Stomach (tissue), 4 donors: ENCODE data around the gene SLU7.

ENCODE experiments used
- EP300 ChIP-seq: sonication (generic); formaldehyde crosslinking; IDR thresholded peaks from one replicate; pipeline ENCODE4 v1.6.1; 2017; ENCODE audit warnings: antibody characterized with exemption
- POLR2A ChIP-seq, 4 donors: fragments of 450-650 bp; IDR thresholded peaks; one replicate each; pipeline ENCODE4 v1.6.1; 2016; ENCODE audit warnings: antibody characterized with exemption in 4 of 4, control low read depth in 2 of 4, mild to moderate bottlenecking in 1 of 4, moderate library complexity in 1 of 4
- TF ChIP-seq, protein P1 (sequence below), 7 experiments: fragments of 450-650 bp in 4 of 7; fragments of 200-600 bp in 3 of 7; sonication (generic) in 3 of 7; IDR thresholded peaks; one replicate each; pipeline ENCODE4 v1.5.1; 2016 to 2019; ENCODE audit warnings: antibody characterized with exemption in 7 of 7, control low read depth in 2 of 7, mild to moderate bottlenecking in 1 of 7

DNA sequence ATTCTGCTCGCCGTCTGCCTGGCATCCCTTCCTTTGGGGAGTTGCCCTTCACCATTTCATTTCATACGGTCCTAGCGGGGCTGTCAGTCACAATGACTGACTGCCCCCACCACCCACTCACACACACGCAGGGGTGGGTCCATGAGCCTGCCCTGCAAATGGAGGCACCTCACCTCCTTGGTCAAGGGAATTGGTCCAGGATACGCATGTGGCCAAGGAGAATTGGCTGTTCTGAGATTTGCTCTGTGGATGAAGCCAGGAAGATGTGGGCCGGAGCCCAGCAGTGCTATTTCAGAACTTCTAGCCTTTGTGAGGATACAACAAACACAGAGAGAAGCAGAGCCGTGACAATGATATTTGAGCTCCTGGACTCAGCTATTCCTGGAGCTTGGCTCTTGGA lies 65.5 kb downstream of the SLU7 start:
- TF ChIP-seq, protein P1, sequence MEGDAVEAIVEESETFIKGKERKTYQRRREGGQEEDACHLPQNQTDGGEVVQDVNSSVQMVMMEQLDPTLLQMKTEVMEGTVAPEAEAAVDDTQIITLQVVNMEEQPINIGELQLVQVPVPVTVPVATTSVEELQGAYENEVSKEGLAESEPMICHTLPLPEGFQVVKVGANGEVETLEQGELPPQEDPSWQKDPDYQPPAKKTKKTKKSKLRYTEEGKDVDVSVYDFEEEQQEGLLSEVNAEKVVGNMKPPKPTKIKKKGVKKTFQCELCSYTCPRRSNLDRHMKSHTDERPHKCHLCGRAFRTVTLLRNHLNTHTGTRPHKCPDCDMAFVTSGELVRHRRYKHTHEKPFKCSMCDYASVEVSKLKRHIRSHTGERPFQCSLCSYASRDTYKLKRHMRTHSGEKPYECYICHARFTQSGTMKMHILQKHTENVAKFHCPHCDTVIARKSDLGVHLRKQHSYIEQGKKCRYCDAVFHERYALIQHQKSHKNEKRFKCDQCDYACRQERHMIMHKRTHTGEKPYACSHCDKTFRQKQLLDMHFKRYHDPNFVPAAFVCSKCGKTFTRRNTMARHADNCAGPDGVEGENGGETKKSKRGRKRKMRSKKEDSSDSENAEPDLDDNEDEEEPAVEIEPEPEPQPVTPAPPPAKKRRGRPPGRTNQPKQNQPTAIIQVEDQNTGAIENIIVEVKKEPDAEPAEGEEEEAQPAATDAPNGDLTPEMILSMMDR (IDR thresholded peaks at IDR 0.05): no peak
- TF ChIP-seq EP300 (no peak), POLR2A (IDR thresholded peaks at IDR 0.05) (no peak)
